Measurements from ENCODE around the gene FHIP1A. TPM values are rescaled to one million over a fixed set of nuclear protein-coding genes. Genes with fewer than 3 reads are reported as not detected.

Gene FHIP1A
- total RNA-seq, 2 experiments from 2014 or later = 0.19 to 0.39 TPM

Other genes with a start within 250 kb of the FHIP1A start
- gene PRSS48, start 132.0 kb upstream of the FHIP1A start, total RNA-seq = not detected
- not detected for gene SH3D19, start 83.6 kb upstream of the FHIP1A start, total RNA-seq